GM18519 (cell line): ENCODE measurements around the gene ADORA1.

Experiments used
- ATAC-seq: cut with Tn5 transposase; IDR thresholded peaks from one replicate; pipeline ENCODE4 v1.9.1; 2021; ENCODE audit warnings: mild to moderate bottlenecking, moderate library complexity; ENCODE audit not compliant: unreplicated experiment, low FRiP score

Gene ADORA1

DNA sequence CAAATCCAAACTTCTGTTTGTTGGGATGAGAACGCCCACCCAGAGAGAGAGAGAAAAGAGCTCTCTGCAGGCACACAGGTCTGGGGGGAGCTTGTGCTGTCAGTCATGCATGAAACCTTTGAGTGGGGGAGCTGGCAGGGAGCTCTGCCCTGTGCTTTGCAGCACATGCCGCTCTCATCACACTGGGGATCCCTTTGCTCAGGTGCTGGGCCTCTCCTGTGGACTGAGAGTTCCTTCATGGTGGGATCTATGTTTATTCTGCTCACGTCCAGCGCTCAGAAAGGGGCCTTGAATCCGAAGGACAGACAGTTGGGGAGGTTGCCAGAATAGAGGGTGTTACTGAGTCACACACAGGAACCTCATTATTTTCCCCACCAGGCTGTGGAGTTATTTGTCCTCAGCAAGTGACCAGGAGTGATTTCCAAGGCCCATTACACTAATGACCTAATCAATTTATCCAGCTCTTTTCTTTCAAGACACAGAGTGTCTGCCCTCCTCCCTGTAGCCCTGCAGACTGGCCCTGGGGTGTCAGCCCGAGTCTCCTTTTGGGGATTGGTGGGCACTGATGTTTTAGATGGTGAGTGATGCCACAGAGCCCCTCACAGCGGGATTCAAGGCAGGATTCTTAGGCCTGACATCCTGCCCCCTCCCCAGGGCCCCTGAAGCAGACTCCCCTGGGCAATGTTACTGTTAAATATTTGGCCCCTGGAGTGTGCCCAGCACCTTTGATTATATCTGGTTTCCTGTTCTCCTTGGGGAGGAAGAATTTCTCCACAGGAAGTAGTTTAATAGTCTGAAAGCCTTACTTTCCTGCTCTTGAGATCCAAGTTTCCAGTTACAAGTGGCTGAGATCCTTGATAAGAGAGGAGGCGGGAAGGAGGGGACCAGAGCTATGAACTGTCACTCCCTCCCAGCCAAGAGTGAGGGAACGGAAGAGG, 25.8 kb downstream of the ADORA1 start:
- no peak for ATAC-seq

DNA sequence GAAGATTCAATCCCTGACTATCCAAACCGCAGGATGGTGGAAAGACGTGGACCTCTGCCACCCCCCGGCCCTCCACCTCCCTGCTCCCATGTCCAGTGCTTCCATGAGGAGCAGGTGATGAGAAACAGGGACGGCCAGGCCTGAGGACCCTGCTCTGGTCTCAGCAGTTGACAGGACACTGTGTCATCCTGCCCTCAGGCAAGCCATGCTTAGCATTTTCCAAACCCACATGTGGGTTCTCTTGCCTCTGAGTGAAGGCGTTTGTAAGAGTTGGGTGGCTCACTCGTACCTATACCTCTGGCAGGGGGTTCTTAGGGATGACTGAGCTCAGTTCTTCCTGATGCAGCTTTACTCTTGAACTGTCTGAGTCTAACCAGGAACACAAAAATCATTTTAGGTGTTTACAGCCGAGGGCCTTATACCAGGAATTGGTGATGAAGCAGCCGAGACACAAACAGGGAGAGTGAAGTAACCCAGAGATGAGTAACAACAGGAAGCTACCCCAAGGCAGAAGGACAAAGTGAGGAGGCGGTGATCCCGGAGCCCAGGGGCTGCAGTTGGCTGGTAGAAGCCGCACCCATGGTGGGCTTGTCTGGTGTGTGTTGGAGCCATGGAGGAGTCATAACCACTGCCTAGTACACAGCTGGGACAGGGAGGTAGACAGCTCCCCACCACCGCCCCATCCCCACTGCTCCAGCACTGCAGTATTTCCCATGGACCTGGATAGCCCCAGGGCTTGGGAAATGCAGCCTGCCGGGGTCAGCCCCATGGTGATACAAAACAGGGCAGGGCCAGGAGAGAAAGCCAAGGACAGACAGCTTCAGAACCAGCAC, 26.7 kb downstream of the ADORA1 start:
- no peak for ATAC-seq

DNA sequence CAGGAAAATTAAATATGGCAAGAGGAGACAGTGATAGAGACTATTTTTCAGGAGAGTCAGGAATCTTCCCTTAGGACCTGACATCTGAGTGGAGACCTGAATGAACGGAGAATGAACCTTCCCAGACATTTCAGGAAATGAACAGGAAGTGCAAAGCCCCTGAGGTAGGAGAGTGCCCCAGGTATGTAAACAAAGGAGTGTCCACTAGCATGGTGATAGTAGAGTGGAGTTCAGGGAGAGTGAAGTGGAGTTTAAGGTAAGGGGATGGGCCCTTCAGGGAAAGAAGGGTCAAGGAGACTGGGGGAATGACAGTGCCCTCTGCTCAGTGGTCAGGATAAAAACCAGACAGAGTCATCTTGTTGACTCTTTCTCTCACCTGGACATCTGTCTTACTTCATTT, 28.8 kb downstream of the ADORA1 start:
- ATAC-seq = no peak

DNA sequence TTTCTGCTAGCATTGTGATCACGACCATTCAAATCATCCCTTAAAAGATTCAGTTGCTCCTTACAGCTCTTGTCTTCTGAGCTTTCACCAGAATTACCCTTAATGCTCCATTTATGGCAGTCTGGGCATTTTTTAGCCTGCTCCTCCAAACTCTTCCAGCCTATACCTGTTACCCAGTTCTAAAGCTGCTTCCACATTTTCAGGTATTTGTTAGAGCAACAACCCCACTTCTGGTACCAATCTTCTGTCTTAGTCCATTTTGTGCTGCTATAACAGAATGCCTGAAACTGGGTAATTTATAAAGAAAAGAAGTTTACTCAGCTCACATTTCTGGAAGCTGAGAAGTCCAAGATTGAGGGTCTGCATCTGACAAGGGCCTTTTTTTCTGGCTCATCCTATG, 30.9 kb downstream of the ADORA1 start:
- ATAC-seq = no peak

DNA sequence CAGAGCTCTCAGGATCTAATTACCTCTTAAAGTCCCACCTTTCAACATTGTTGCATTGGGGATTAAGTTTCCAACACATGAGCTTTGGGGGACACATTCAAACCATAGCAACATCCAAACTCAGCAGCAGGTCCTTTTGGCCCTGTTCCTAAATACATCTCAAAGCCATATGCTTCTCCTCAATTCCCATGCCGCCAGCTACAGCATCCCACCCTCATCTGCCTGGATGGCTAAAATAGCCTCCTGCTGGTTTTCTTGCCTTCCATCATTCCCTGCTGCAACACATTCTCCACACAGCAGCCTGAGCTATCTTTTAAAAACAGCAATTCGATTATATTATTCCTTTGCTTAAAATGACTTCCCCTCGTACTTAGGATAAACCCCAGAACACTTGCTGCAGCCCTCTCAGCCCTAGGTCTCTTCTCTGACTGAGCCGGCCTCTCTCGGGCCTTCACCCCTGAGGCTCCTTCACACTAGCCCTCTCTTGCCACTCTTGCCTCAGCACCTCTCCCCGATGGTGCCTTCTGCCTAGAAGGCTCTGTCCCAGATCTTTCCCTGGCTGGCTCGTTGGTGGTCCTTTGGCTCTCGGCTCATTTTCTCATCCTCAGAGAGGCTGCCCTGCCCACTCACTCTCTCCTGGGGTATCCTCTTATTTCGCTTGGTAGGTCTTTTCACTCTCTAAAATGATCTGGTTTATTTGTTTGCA, 31.6 kb downstream of the ADORA1 start:
- no peak for ATAC-seq

DNA sequence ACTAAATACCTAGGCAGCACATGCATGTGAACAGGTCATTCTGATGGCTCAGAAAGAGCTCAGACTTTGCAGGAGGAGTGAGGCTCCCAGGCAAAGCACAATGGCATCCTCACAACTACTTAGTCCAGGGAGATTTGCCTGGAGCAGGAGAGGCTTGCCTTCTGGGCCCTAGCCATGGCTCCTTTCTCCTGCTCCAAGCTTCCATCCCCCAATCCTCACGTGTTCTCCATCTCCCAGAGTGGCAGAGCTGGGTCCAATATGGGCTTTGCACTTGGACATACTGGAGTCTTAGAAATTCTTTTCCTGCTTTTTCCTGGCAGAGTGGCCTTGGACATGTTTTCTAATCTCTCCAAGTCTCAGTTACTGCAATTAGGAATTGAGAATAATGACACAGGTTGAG, 32.3 kb downstream of the ADORA1 start:
- ATAC-seq = no peak

DNA sequence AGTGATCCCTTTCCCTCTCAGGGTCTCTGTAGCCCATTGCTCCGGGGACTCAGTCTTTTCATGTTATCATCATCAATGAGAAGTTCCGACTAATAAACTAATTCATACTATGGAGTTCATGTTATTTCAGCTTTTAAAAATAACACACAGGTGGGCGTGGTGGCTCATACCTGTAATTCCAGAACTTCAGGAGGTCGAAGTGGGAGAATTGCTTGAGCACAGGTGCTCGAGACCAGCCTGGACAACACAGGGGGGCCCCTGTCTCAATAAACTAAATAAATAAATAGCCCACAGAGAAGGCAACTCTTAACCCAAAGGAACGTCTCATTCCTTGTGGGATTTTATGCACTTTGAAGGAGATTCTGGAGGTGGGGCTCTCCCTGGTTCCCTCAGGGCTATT, 33.6 kb downstream of the ADORA1 start:
- no peak for ATAC-seq

DNA sequence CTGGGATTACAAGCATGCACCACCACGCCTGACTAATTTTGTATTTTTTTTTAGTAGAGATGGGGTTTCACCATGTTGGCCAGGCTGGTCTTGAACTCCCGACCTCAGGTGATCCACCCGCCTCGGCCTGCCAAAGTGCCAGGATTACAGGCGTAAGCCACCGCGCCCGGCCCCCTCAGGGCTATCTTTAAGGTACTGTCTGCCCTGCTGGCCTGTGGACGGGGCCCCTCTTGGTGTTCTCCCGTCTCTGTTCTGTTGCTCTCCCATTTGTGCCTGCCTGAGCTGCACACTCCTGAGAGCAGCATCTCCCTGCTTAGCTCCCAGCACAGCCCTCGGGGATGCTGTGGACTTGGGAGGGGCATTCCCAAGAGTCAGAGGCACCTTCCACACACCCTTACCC, 34.2 kb downstream of the ADORA1 start:
- no peak for ATAC-seq

DNA sequence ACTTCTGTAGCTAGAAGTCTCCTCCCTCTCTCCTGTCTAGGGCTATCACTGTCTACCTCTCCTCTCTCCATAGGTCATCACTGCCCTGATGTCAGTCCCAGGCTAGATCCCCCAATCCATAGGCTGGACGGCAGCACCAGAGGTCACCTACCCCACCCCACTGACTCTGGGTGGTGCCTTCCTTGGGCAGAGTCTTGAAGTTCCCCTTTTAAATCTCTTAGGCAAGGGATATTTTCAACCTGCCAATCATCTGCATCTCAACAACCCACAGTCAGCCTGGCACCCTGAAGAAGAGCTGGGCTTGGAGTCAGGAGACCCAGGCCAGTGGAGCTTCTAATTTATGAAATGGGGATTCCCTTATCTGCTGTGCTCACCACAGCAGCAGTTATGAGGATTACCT, 34.9 kb downstream of the ADORA1 start:
- ATAC-seq = no peak

DNA sequence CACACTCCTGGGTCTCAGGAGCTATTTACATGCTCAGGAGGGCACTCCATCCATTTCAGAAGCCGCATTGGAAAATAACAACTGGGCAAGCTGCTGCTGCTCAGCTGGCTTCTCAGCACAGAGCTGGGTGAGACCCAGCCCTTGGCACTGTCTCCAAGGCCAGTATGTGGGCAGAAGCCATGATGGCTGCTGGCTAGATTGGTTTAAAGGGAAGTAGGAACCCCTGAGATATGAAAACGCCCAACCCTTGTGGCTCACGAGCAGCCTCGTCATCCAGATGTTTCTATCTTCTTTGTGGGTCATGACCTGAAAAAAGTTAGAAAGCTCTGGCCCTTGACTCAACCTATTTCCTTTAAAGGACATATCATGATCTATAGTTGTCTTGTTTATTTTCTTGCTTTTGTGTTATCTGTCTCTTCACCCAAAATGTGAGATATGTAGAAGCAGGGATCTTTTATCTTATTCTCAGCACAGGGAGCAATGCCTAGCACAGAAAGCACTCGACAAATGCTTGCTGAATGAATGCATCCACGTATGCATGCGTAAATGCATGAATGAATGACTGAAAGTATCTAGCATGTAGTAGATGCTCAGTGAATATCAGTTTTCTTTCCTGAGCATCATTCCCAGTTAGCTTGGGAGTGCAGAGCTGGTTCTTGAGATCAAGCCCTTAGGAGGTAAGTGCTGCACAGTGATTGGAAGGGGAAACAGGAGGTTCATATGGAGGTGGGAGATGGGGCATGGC, 36.5 kb downstream of the ADORA1 start:
- ATAC-seq = no peak

DNA sequence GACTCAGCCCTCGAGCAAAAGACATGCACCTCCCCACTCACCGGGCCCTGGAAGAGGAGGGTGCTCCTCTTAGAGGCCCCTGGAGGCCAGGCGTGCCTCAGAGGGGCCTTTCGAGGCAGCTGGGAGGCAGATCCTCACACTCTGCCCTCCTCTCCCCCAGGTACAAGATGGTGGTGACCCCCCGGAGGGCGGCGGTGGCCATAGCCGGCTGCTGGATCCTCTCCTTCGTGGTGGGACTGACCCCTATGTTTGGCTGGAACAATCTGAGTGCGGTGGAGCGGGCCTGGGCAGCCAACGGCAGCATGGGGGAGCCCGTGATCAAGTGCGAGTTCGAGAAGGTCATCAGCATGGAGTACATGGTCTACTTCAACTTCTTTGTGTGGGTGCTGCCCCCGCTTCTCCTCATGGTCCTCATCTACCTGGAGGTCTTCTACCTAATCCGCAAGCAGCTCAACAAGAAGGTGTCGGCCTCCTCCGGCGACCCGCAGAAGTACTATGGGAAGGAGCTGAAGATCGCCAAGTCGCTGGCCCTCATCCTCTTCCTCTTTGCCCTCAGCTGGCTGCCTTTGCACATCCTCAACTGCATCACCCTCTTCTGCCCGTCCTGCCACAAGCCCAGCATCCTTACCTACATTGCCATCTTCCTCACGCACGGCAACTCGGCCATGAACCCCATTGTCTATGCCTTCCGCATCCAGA, 37.7 kb downstream of the ADORA1 start:
- ATAC-seq = no peak

DNA sequence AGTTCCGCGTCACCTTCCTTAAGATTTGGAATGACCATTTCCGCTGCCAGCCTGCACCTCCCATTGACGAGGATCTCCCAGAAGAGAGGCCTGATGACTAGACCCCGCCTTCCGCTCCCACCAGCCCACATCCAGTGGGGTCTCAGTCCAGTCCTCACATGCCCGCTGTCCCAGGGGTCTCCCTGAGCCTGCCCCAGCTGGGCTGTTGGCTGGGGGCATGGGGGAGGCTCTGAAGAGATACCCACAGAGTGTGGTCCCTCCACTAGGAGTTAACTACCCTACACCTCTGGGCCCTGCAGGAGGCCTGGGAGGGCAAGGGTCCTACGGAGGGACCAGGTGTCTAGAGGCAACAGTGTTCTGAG, 38.3 kb downstream of the ADORA1 start:
- no peak for ATAC-seq

DNA sequence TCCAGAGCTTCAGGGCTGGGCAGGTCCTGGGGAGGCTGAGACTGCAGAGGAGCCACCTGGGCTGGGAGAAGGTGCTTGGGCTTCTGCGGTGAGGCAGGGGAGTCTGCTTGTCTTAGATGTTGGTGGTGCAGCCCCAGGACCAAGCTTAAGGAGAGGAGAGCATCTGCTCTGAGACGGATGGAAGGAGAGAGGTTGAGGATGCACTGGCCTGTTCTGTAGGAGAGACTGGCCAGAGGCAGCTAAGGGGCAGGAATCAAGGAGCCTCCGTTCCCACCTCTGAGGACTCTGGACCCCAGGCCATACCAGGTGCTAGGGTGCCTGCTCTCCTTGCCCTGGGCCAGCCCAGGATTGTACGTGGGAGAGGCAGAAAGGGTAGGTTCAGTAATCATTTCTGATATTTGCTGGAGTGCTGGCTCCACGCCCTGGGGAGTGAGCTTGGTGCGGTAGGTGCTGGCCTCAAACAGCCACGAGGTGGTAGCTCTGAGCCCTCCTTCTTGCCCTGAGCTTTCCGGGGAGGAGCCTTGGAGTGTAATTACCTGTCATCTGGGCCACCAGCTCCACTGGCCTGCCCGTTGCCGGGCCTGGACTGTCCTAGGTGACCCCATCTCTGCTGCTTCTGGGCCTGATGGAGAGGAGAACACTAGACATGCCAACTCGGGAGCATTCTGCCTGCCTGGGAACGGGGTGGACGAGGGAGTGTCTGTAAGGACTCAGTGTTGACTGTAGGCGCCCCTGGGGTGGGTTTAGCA, 38.8 kb downstream of the ADORA1 start:
- no peak for ATAC-seq

DNA sequence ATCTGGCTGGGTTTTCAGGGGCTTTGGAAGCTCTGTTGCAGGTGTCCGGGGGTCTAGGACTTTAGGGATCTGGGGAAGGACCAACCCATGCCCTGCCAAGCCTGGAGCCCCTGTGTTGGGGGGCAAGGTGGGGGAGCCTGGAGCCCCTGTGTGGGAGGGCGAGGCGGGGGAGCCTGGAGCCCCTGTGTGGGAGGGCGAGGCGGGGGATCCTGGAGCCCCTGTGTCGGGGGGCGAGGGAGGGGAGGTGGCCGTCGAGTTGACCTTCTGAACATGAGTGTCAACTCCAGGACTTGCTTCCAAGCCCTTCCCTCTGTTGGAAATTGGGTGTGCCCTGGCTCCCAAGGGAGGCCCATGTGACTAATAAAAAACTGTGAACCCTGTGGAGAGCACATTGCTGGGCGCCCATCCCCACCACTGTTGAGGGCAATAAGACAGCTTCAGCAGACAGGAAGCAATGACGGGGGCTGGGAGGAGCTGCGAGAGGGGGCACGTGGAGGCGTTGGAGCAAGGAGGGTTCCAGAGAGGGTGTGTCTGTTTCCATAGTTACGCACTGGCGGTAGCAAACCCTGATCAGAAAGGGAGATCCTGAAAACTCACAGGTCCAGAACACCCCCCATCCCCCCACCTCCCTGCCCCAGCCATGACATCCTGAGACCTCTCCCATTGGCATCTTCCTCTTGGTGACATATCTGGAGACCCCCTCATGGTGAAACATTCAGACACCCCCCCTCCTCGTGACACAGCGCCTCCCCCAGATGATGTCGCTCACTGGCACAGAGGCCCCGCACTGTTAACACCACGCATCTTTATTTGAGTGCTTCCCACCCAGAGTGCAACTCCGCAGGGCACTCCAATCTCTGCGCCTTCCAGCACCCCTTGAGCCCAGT, 39.7 kb downstream of the ADORA1 start:
- ATAC-seq = no peak

DNA sequence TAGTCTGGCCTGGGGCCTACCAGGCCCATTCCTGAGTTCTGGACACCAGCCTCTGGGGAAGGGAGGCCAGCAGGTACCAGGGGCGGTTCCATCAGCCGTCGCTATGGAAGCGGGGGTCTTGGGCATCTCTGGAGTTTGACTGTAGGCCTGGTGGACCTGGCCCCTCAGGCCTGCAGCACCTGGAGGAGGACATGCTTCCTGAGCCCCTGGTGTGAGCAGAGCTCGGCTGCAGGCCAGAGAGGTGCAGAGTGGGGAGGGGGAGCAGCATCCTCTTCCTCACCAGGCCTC, 40.3 kb downstream of the ADORA1 start:
- no peak for ATAC-seq

DNA sequence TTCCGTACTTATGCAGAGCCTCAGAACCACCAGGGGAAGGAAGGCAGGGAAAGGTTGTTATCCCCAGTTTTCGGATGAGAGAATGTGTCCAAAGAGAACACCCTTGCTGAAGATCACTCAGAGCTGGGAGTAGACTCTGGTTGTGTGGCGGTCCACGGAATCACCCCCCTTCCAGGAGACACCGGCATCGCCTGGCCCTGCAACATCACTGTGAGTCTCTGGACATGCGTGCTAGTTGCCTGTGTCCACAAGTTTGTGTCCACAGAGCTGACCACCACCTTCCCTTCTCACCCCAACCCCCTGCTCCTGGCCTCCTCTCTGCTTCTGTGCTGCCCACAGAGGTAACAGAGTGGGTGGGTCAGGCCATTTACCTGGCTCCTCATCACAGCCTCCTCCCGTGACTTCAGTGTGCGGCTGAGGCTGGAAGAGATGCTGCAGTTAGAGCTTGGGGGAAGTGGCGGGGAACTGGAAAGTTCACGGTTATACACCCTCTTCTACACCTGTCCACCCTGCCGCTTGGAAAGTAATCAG, 40.8 kb downstream of the ADORA1 start:
- ATAC-seq = no peak

DNA sequence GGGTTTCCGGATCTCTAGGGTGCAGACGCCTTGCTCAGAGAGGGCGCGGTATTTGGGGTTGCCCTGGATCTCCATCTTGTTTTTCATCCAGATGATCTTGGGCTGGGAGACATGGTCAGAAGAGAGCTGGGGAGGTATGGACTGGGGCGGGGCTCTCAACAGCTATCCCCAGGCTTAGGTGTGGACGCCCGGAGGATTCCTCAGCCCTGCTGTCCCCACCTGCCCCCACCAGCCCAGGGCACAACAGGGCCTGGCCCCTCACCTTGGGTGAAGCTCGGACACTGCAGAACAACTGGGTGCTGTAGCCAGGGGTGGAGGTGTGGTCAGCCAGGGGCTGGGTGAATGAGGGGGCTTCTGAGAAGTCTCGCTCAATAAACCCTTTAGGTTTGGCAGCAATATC, 41.5 kb downstream of the ADORA1 start:
- no peak for ATAC-seq
